Esophagus muscularis mucosa (tissue), 4 donors: Measurements from ENCODE around the gene SIGLEC14. TPM values are rescaled to one million over a fixed set of nuclear protein-coding genes. Genes with fewer than 3 reads are reported as not detected.

ENCODE experiments used
- DNase-seq: peaks from one replicate; pipeline ENCODE4 v3.0.0-alpha.2; 2017; ENCODE audit errors: extremely low spot score
- H3K27ac ChIP-seq, 4 donors: fragments of 200-600 bp; sonication (generic); replicated peaks in 1 of 4; 1 replicate in 3 of 4; 2 replicates in 1 of 4; pipeline ENCODE4 v1.5.1; 2016 to 2019; ENCODE audit warnings: mild to moderate bottlenecking in 1 of 4
- H3K27me3 ChIP-seq, 4 donors: fragments of 200-600 bp; sonication (generic); one replicate each; pipeline versions ENCODE4 v1.5.1 to v1.6.0; 2016 to 2019
- H3K36me3 ChIP-seq, 4 donors: fragments of 200-600 bp; sonication (generic); one replicate each; pipeline ENCODE4 v1.5.1; 2016 to 2019
- H3K4me1 ChIP-seq, 4 donors: fragments of 200-600 bp; sonication (generic); one replicate each; pipeline ENCODE4 v1.5.1; 2016 to 2019
- H3K4me3 ChIP-seq, 4 donors: fragments of 200-600 bp; sonication (generic); 1 replicate in 2 of 4; 2 replicates in 2 of 4; pipeline ENCODE4 v1.5.1; 2016 to 2019; ENCODE audit warnings: mild to moderate bottlenecking in 4 of 4, moderate library complexity in 1 of 4
- H3K9me3 ChIP-seq, 4 donors: fragments of 200-600 bp; sonication (generic); 1 replicate in 3 of 4; 2 replicates in 1 of 4; pipeline ENCODE4 v1.5.1; 2016 to 2019
- CTCF ChIP-seq, 3 experiments: fragments of 200-600 bp in 2 of 3; fragments of 450-650 bp in 1 of 3; sonication (generic) in 2 of 3; IDR thresholded peaks; one replicate each; pipeline ENCODE4 v1.5.1; 2017 to 2019; ENCODE audit warnings: antibody characterized with exemption in 3 of 3, mild to moderate bottlenecking in 2 of 3, moderate library complexity in 1 of 3
- EP300 ChIP-seq: sonication (generic); formaldehyde crosslinking; IDR thresholded peaks from one replicate; pipeline ENCODE4 v1.6.1; 2017; ENCODE audit warnings: antibody characterized with exemption
- POLR2A ChIP-seq: fragments of 450-650 bp; IDR thresholded peaks from one replicate; pipeline ENCODE4 v1.6.1; 2017; ENCODE audit warnings: antibody characterized with exemption, moderate library complexity, mild to moderate bottlenecking, low read depth
- POLR2AphosphoS5 ChIP-seq, 2 donors: sonication (generic); formaldehyde crosslinking; IDR thresholded peaks; one replicate each; pipeline ENCODE4 v1.6.1; 2017; ENCODE audit warnings: antibody characterized with exemption in 2 of 2
- WGBS: methylation state at CpG from one replicate; pipeline ENCODE4 v1.1.5; 2018; 5-methylcytosine and 5-hydroxymethylcytosine counted together
- intact Hi-C: fragments of 100-400 bp; cut with DNase I; formaldehyde crosslinking; loops from one replicate; pipeline ENCODE4 v1.15.1; 2023
- total RNA-seq, 4 donors: library from RNA; depleted of rRNA; stranded (reverse); fragments of >200 nt; gene quantifications; one replicate each; pipeline versions ENCODE4 v1.1.0 to v1.2.1, GENCODE V29; 2016

The SIGLEC14 gene
- total RNA-seq, 4 donors from 2014 or later: 2.5 to 9.9 (median 5.0) TPM; not detected in 1

GRCh38 chr19:51615991-51616390, 30.6 kb downstream of the SIGLEC14 start:
- Histone ChIP-seq H3K4me3 (no peak overlapping the region), H3K27ac (no peak overlapping the region), H3K27me3 (peaks cover 0 to 54% (median 0%) of the 10 kb centered on the region in 4 donors), H3K36me3 (no peaks in the 10 kb centered on the region), H3K4me1 (no peaks in the 10 kb centered on the region), H3K9me3 (no peaks in the 10 kb centered on the region)
- 86% methylated on average over 7 of the region's 7 CpGs for WGBS
- TF ChIP-seq POLR2A (no peak), CTCF (IDR thresholded peaks at IDR 0.05) (no peak), EP300 (no peak), POLR2AphosphoS5 (IDR thresholded peaks at IDR 0.05) (no peak)
- DNase-seq: no peak
- intact Hi-C loops: no loop called here

GRCh38 chr19:51614789-51615188, 31.8 kb downstream of the SIGLEC14 start:
- no peak for TF ChIP-seq EP300
- TF ChIP-seq POLR2AphosphoS5 (IDR thresholded peaks at IDR 0.05): no peak
- TF ChIP-seq POLR2A: no peak
- no peak for TF ChIP-seq CTCF (IDR thresholded peaks at IDR 0.05)
- Histone ChIP-seq H3K4me1 (no peaks in the 10 kb centered on the region), H3K4me3 (no peak overlapping the region), H3K27me3 (peaks cover 0 to 54% (median 0%) of the 10 kb centered on the region in 4 donors), H3K27ac (no peak overlapping the region), H3K9me3 (no peaks in the 10 kb centered on the region), H3K36me3 (no peaks in the 10 kb centered on the region)
- intact Hi-C loops: no loop called here
- WGBS: 71% methylated on average over 5 of the region's 5 CpGs
- no peak for DNase-seq

- Histone ChIP-seq H3K36me3 (no peaks in the 10 kb centered on the region), H3K27me3 (peaks cover 0 to 50% (median 0%) of the 10 kb centered on the region in 4 donors), H3K27ac (no peak overlapping the region), H3K9me3 (no peaks in the 10 kb centered on the region), H3K4me3 (no peak overlapping the region), H3K4me1 (no peaks in the 10 kb centered on the region)
- WGBS: 81% methylated on average over 1 of the region's 1 CpG
- DNase-seq: no peak
- intact Hi-C loops: no loop called here
- TF ChIP-seq CTCF (IDR thresholded peaks at IDR 0.05) (no peak), POLR2AphosphoS5 (IDR thresholded peaks at IDR 0.05) (no peak)
Observed at GRCh38 chr19:51610576-51610975, 36.0 kb downstream of the SIGLEC14 start.

DNA sequence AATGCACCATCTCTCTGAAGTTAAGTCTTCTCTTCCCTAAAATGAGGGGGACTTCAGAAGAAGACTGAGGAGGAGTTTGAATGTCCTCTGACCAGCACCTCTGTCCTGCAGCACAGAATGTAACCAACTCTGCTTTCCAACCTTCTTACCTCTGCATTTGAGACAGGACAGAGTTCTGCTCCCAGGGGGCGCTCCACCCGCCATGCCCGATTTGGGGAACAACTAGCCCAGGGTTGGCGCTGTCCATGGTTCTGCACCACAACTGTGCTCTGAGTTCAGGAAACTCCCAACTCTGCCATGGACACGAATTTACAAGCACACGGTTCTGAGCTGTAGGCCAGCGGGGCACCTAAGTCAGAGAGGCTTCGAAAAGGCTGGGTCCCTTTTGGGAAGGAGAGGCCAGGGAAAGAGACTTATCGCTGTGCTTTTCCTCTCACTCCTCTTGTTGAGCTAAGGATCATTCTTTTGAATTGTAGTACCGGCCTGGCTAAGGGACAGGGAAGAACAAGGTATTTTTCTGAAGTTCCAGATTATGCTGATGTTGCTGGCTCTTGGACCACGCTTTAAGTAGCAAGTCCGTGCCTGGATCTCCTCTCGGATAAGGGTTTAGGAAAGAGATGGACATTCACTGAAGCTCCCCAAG, 38.6 kb downstream of the SIGLEC14 start:
- Histone ChIP-seq H3K27ac (no peak overlapping the region), H3K9me3 (no peaks in the 10 kb centered on the region), H3K27me3 (peaks cover 0 to 24% (median 0%) of the 10 kb centered on the region in 4 donors), H3K4me3 (no peak overlapping the region), H3K36me3 (no peaks in the 10 kb centered on the region), H3K4me1 (no peaks in the 10 kb centered on the region)
- peak; percentile 93 for DNase-seq
- TF ChIP-seq POLR2AphosphoS5 (IDR thresholded peaks at IDR 0.05): no peak
- no peak for TF ChIP-seq EP300
- TF ChIP-seq CTCF (IDR thresholded peaks at IDR 0.05): peak; percentile 17 to 34 (median 34)
- TF ChIP-seq POLR2A: no peak
- 29% methylated on average over 13 of the region's 13 CpGs for WGBS
- intact Hi-C loops: loop anchor here (10.0 kb wide), 1 partner anchor 47 kb away; no protein-coding TSS in a partner anchor

DNA sequence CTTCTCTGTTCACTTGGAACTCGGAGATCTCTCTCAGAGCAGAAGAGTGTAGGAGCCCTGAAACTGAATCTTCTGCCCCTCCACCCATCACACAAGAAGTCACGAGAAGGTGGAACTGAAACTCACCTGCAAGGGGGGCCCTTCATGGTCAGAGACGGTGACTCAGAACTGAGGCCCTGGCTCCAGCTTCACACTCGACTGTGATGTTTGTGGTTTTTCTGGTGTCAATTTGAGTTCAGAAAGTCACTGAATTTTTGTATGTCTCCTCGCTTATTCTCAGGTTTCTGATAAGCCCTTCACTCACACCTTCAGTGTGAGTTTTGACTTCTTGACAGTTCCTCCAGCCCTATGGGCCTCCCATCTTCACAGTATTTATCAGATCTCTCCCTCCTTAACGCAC, 39.5 kb downstream of the SIGLEC14 start:
- intact Hi-C loops: loop anchor here (10.0 kb wide), 1 partner anchor 48 kb away; no protein-coding TSS in a partner anchor
- WGBS: 70% methylated on average over 6 of the region's 6 CpGs
- Histone ChIP-seq H3K36me3 (no peaks in the 10 kb centered on the region), H3K9me3 (no peaks in the 10 kb centered on the region), H3K27ac (no peak overlapping the region), H3K4me3 (no peak overlapping the region), H3K4me1 (no peaks in the 10 kb centered on the region), H3K27me3 (peaks cover 0 to 21% (median 0%) of the 10 kb centered on the region in 4 donors)
- DNase-seq: peak; percentile 39
- TF ChIP-seq EP300 (no peak), CTCF (IDR thresholded peaks at IDR 0.05) (no peak), POLR2AphosphoS5 (IDR thresholded peaks at IDR 0.05) (no peak), POLR2A (no peak)
